MM.1S (cell line): ENCODE data around the gene SMCO1.
"Not testable (repeated sequence)": the region's sequence is repeated elsewhere in the genome, so short reads cannot be mapped to it uniquely, and the experiment has no call there.

ENCODE experiments used
- EZH2 ChIP-seq: fragments of 300-600 bp; sonication (generic); optimal IDR thresholded peaks from 2 replicates; pipeline ENCODE3; 2017; ENCODE audit warnings: low read depth, mild to moderate bottlenecking, antibody characterized with exemption, low read length, mixed read lengths
- EZH2phosphoT487 ChIP-seq: fragments of 300-600 bp; sonication (generic); IDR thresholded peaks from 2 replicates; pipeline ENCODE4 v1.6.1; 2018; ENCODE audit warnings: antibody characterized with exemption, low read length
- TF ChIP-seq, protein P1 (sequence below): fragments of 300-600 bp; sonication (generic); IDR thresholded peaks from 2 replicates; pipeline ENCODE4 v1.5.1; 2016; ENCODE audit warnings: antibody characterized with exemption, low read length, mixed read lengths

GRCh38 chr3:196511108-196511507, 4.0 kb downstream of the SMCO1 start:
- TF ChIP-seq, protein P1, sequence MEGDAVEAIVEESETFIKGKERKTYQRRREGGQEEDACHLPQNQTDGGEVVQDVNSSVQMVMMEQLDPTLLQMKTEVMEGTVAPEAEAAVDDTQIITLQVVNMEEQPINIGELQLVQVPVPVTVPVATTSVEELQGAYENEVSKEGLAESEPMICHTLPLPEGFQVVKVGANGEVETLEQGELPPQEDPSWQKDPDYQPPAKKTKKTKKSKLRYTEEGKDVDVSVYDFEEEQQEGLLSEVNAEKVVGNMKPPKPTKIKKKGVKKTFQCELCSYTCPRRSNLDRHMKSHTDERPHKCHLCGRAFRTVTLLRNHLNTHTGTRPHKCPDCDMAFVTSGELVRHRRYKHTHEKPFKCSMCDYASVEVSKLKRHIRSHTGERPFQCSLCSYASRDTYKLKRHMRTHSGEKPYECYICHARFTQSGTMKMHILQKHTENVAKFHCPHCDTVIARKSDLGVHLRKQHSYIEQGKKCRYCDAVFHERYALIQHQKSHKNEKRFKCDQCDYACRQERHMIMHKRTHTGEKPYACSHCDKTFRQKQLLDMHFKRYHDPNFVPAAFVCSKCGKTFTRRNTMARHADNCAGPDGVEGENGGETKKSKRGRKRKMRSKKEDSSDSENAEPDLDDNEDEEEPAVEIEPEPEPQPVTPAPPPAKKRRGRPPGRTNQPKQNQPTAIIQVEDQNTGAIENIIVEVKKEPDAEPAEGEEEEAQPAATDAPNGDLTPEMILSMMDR = not testable (repeated sequence)
- TF ChIP-seq EZH2, EZH2phosphoT487: not testable (repeated sequence)
